HG02970 (cell line): Measurements from ENCODE around the gene AADAT.
"Not testable (repeated sequence)": the region's sequence is repeated elsewhere in the genome, so short reads cannot be mapped to it uniquely, and the experiment has no call there.

ENCODE experiments used
- ATAC-seq: cut with Tn5 transposase; IDR thresholded peaks from one replicate; pipeline ENCODE4 v1.9.1; 2021; ENCODE audit warnings: mild to moderate bottlenecking, moderate library complexity, moderate number of reproducible peaks; ENCODE audit not compliant: unreplicated experiment, low FRiP score

The AADAT gene

DNA sequence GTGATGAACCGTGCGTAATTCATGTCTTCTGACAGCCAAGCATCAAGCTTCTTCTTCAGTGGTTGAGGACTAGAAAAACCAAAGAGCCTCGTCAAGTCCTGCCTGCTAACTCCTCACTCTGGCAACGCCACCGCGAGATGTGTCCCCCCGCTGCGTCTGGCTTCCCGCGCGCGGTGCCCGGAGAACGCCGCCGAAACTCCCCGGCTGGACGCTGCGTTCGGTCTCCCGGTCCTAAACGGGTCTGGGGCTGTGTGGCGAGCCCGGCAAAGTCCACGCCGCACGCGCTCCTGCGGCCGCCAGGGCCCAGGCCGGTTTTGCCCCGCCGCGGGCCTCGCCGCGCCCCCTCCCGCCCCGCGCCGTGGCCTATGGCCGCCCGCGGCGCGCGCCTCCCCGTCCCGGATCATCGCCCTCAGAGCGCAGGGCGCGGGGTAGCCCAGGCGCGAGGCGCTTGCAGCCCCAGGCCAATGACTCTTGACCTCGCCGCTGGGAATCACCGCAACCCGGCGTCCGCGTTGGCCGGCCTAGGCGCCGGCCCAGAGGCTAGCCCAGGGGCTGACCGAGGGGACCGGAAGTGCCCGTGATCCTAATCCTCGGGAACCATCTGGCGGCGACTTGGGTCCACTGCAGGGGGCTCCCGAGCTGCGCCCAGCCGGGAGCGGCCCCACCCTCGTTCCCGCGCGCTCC, at the start of gene AADAT:
Gene AADAT, minus strand, starts transcription at position 289 of the 684 bp plus-strand sequence. Its CDS starts 266 bp downstream, at position 23.
- ATAC-seq = peak; percentile 84

DNA sequence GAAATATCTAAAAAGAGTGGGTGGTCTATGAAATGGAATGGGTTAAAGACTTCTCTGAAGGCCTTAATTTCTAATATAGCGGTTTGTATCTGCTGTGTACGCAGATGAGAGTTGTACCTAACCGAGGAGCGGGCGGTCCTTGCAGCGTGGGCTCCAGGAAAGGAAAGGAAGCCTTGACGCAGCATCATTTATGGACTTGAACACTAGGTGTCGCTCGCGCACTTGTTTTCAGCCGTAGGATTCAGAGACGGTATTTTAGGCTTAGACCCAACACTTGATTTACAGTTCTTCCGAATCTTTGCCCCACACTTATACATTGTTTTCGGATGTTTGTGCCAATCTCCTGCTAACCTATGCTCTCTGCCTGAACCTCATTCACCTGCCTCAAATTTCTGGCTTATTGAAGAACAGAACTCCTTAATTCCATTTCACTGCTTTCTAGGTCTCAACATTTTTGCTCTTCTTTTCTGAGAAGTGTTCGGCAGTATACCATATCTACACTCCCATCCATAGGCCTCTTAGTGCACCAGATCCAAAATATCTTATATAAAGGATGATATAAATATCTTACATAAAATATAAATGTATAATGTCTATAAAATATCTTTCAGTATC, 48.9 kb upstream of the AADAT start:
- ATAC-seq = peak; percentile 89

DNA sequence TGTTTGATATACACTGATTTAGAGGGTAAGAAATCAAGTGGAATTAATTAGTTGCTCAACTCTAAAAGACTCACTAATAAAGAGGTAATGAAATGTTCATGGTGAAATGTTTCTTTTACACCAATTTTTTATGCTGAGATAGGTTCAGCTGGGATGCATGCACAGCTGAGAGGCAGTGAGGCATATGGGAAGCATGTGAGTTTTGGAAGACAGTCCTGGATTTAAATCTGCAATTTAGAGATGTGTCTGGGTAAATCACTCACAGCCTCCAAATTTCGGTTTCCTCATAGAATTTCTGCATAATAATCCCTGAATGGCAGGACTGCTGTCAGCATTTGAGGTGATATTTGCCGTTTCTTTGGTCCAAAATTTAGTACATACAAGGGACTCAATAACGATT, 48.2 kb upstream of the AADAT start:
- no peak for ATAC-seq

- no peak for ATAC-seq
Observed at GRCh38 chr4:170137466-170137865, 47.7 kb upstream of the AADAT start.

- no peak for ATAC-seq
Observed at GRCh38 chr4:170134821-170135220, 45.1 kb upstream of the AADAT start.

- ATAC-seq = no peak
Observed at GRCh38 chr4:170128219-170128804, 38.6 kb upstream of the AADAT start.

DNA sequence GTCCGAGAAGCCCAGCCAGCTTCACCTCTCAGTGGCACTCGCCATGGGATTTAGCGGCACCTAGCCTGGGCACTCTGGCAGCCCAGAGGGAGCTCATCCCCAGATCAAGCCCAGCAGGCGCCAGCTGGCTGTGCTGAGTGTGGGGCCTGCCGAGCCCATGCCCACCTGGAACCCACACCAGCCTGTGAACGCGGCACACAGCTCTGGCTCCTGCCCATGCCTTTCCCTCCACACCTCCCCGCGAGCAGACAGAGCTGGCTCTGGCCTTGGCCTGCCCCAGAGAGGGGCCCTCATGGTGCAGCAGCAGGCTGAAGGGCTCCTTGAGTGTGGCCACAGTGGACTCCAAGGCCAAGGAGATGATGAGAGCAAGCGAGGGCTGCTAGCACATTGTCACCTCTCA, 38.0 kb upstream of the AADAT start:
- ATAC-seq = no peak

DNA sequence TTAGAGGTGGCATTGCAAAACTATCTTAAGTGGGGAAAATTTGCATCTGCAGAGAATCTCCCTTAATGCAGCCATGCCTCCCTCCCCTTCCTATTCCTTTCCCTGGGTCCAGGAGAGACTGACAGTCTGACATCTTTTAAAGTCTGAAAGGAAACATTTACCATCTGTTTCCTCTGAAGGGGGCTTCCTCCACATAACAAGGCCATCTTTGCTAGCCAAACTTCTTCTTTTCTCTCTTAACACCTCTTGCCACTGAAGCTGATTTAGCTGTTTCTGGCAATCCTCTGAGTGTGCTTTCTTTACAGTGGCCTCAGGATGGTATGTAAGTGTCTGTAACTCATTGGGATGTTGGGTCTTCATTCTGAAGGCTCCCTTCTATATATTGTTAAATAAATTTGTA, 34.6 kb upstream of the AADAT start:
- no peak for ATAC-seq

DNA sequence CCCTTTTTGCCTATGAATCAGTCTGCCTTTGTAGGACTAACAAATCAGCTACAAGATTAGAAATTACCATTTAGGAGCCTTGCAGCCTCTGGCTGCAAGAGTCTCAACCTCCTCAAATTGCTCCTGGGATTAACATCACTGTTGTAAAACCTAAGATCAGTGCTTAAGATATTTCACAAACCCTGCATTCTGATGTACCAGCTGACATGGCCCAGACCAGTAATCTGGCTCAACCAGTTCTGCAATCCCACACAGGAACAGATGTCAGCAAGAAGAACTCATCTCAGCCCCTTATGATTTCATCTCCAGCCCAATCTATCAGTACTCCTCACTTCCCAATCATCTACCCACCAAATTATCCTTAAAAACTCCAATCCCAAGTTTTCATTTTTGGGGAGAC, 32.5 kb upstream of the AADAT start:
- ATAC-seq = no peak

DNA sequence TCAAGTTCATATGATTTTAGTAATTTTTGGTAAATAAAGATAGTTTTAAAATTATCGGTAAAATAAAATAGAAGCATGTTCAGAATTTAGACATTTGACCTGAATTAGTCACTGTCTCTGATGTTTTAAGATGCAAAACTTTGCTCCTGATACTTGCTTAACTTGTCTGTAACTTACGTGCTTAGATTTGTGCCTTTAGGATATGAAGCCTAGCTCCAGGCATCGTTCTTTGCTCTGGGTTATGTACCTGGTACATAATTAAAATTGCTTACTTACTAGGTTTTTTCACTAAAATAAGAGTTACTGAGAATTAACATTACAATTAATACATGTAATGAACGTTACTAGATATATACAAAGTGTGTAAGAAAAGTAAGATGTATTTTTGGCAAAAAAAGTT, 24.9 kb upstream of the AADAT start:
- no peak for ATAC-seq

DNA sequence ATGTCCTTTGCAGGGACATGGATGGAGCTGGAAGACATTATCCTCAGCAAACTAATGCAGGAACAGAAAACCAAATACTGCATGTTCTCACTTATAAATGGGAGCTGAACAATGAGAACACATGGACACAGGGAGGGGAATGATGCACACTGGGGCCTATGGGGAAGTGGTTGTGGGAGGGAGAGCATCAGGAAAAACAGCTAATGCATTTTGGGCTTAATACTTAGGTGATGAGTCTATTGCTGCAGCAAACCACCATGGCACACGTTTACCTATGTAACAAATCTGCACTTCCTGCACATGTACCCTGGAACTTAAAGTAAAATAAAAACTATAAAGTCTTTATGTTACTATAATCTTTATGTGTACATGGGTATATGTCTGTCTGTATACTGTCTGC, 24.4 kb upstream of the AADAT start:
- ATAC-seq = not testable (repeated sequence)

- ATAC-seq = no peak
Observed at GRCh38 chr4:170111546-170111945, 21.8 kb upstream of the AADAT start.

DNA sequence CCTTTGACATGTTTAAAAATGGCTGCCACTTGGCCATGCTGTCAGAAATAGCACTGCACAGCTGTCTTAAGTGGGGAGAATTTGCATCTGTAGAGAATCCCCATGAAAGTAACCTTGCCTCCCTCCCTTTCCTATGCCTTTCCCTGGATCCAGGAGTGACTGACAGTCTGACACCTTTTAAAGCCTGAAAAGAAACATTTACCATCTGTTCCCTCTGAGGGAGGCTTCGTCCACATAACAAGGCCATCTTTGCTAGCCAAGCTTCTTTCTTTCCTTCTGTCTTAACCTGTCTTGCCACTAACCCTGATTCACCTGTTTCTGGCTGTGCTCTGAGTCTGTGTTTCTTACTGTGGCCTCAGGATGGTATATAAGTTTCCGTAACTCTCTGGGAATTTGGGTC, 21.3 kb upstream of the AADAT start:
- no peak for ATAC-seq

GRCh38 chr4:170110285-170110672, 20.5 kb upstream of the AADAT start:
- ATAC-seq = no peak

- no peak for ATAC-seq
Observed at GRCh38 chr4:170109586-170110284, 20.0 kb upstream of the AADAT start.

GRCh38 chr4:170106900-170107299, 17.1 kb upstream of the AADAT start:
- ATAC-seq = no peak

GRCh38 chr4:170102426-170102825, 12.7 kb upstream of the AADAT start:
- ATAC-seq = no peak

DNA sequence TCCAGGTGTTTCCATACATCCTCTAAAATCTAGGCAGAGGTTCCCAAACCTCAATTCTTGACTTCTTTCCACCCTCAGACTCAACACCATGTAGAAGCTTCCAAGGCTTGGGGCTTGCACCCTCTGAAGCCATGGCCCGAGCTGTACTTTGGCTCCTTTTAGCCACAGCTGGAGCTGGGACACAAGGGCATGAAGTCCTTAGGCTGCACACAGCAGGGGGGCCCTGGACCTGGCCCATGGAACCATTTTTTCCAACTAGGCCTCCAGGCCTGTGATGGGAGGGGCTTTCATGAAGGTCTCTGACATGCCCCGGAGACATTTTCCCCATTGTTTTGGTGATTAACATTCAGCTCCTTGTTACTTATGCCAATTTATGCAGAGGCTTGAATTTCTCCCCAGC, 8.4 kb upstream of the AADAT start:
- not testable (repeated sequence) for ATAC-seq

- no peak for ATAC-seq
Observed at GRCh38 chr4:170097681-170098080, 7.9 kb upstream of the AADAT start.

DNA sequence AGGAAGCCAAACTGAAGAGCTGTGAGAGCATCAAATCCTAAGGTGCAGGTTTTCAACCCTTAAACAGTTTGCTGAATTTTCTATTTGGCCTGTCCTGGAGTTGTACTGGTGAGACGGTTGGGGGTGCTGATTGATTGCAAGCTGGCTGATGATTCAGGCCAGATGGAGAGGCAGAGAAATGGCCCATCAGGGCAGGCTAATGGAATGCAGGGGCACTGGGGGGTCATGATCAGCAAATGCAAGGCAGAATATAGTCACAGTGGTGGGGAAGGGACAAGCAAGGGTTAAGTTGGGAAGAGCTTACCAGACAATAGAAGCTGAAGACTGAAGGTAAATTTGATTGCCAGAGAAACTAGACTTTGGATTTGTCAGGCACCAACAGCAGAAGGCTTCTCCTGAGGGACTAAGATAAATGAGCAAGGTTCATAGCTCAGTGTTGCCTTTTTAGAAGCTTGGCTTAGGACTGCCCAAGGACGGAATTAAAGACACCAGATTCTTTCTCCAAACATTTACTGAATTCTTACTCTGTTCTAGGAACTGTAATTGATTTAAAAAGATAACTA, 4.3 kb upstream of the AADAT start:
- ATAC-seq = no peak

DNA sequence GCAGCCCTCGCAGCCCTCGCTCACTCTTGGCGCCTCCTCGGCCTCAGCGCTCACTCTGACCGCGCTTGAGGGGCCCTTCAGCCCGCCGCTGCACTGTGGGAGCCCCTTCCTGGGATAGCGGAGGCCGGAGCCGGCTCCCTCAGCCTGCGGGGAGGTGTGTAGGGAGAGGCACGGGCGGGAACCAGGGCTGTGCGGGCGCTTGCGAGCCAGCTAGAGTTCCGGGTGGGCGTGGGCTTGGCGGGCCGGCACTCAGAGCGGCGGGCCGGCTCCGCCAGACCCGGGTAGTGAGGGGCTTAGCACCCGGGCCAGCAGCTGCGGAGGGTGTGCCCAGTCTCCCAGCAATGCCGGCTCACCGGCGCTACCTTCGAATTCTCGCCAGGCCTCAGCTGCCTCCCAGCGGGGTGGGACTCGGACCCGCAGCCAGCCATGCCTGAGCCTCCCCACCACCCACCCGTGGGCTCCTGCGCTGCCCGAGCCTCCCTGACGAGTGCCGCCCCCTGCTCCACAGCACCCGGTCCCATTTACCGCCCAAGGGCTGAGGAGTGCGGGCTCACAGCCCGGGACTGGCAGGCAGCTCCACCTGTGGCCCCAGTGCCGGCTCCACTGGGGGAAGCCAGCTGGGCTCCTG, 1.4 kb upstream of the AADAT start:
- no peak for ATAC-seq
